SK-N-SH treated with all-trans-retinoic acid at 6 μM for 48 hours (cell line): ENCODE measurements around the gene STYK1.

Source experiments
- ATAC-seq: fragments of 200-7000 bp; cut with Tn5 transposase; 3 replicates; pipeline ENCODE4 v1.9.1; 2020; ENCODE audit warnings: mild to moderate bottlenecking, moderate library complexity
- BACH2 ChIP-seq: fragments of 250-450 bp; sonication (Bioruptor Pico); IDR thresholded peaks from 2 replicates; pipeline ENCODE4 v1.9.0; 2021; ENCODE audit warnings: mild to moderate bottlenecking, borderline replicate concordance
- CREB5 ChIP-seq: fragments of 250-450 bp; sonication (Bioruptor Pico); IDR thresholded peaks from 2 replicates; pipeline ENCODE4 v1.5.1; 2020; ENCODE audit warnings: low read depth, mild to moderate bottlenecking, moderate library complexity
- CSDC2 ChIP-seq: fragments of 250-450 bp; sonication (Bioruptor Pico); IDR thresholded peaks from 2 replicates; pipeline ENCODE4 v1.5.0; 2020; ENCODE audit warnings: mild to moderate bottlenecking, moderate library complexity
- CSRNP3 ChIP-seq: fragments of 250-450 bp; sonication (Bioruptor Pico); IDR thresholded peaks from 2 replicates; pipeline ENCODE4 v1.5.1; 2021; ENCODE audit warnings: mild to moderate bottlenecking, moderate library complexity
- ESRRG ChIP-seq: fragments of 250-450 bp; sonication (Bioruptor Pico); IDR thresholded peaks from 2 replicates; pipeline ENCODE4 v1.6.1; 2021; ENCODE audit warnings: mild to moderate bottlenecking
- GLIS3 ChIP-seq: fragments of 250-450 bp; sonication (Bioruptor Pico); IDR thresholded peaks from 2 replicates; pipeline ENCODE4 v1.5.0; 2020; ENCODE audit warnings: mild to moderate bottlenecking, moderate library complexity
- ISL1 ChIP-seq: fragments of 250-450 bp; sonication (Bioruptor Pico); IDR thresholded peaks from 2 replicates; pipeline ENCODE4 v2.1.2; 2022; ENCODE audit warnings: mild to moderate bottlenecking, moderate library complexity
- OSR1 ChIP-seq: fragments of 250-450 bp; sonication (Bioruptor Pico); IDR thresholded peaks from 2 replicates; pipeline ENCODE4 v1.8.0; 2022; ENCODE audit warnings: moderate library complexity, mild to moderate bottlenecking, inconsistent platforms
- PATZ1 ChIP-seq: fragments of 250-450 bp; sonication (Bioruptor Pico); IDR thresholded peaks from 2 replicates; pipeline ENCODE4 v1.8.0; 2020; ENCODE audit warnings: mild to moderate bottlenecking, moderate library complexity, borderline replicate concordance
- POU6F1 ChIP-seq: fragments of 250-450 bp; sonication (Bioruptor Pico); IDR thresholded peaks from 2 replicates; pipeline ENCODE4 v1.8.0; 2021; ENCODE audit warnings: low read depth, mild to moderate bottlenecking, moderate library complexity, borderline replicate concordance
- PPARA ChIP-seq: fragments of 250-450 bp; sonication (Bioruptor Pico); IDR thresholded peaks from 2 replicates; pipeline ENCODE4 v1.5.0; 2020; ENCODE audit warnings: mild to moderate bottlenecking, borderline replicate concordance
- RARB ChIP-seq: fragments of 250-450 bp; sonication (Bioruptor Pico); IDR thresholded peaks from 2 replicates; pipeline ENCODE4 v1.8.0; 2021; ENCODE audit warnings: mild to moderate bottlenecking, moderate library complexity
- TCF4 ChIP-seq: fragments of 250-450 bp; sonication (Bioruptor Pico); IDR thresholded peaks from 2 replicates; pipeline ENCODE4 v1.8.0; 2021; ENCODE audit warnings: mild to moderate bottlenecking, moderate library complexity, borderline replicate concordance
- TOX ChIP-seq: fragments of 250-450 bp; sonication (Bioruptor Pico); IDR thresholded peaks from 2 replicates; pipeline ENCODE4 v1.8.0; 2021; ENCODE audit warnings: mild to moderate bottlenecking, moderate library complexity, borderline replicate concordance
- TSHZ2 ChIP-seq: fragments of 250-450 bp; sonication (Bioruptor Pico); IDR thresholded peaks from 2 replicates; pipeline ENCODE4 v1.5.0; 2020; ENCODE audit warnings: mild to moderate bottlenecking, moderate library complexity
- ZFP3 ChIP-seq: fragments of 250-450 bp; sonication (Bioruptor Pico); IDR thresholded peaks from 2 replicates; pipeline ENCODE4 v1.5.0; 2020; ENCODE audit warnings: mild to moderate bottlenecking, moderate library complexity
- ZFP30 ChIP-seq: fragments of 450-650 bp; formaldehyde crosslinking; IDR thresholded peaks from 2 replicates; pipeline ENCODE4 v1.5.0; 2022; ENCODE audit warnings: mild to moderate bottlenecking, moderate library complexity
- ZNF565 ChIP-seq: fragments of 450-650 bp; formaldehyde crosslinking; conservative IDR thresholded peaks from 2 replicates; pipeline ENCODE4 v1.5.0; 2020; ENCODE audit warnings: low read depth, mild to moderate bottlenecking, moderate library complexity
- ZNF70 ChIP-seq: fragments of 450-650 bp; formaldehyde crosslinking; IDR thresholded peaks from 2 replicates; pipeline ENCODE4 v1.5.0; 2020; ENCODE audit warnings: mild to moderate bottlenecking, moderate library complexity
- ZNF8 ChIP-seq: fragments of 450-650 bp; formaldehyde crosslinking; IDR thresholded peaks from 2 replicates; pipeline ENCODE4 v1.5.0; 2020; ENCODE audit warnings: mild to moderate bottlenecking, moderate library complexity

STYK1 gene

GRCh38 chr12:10673659-10674384 lies at the start of gene STYK1:
Gene STYK1 (minus strand): TSS chr12:10674052. CDS start chr12:10634618, 39,434 bp downstream.
- peak; percentile 77 for ATAC-seq

GRCh38 chr12:10722905-10723746 lies 49.3 kb upstream of the STYK1 start, which contains the start of gene YBX3:
Gene YBX3 (minus strand): TSS chr12:10723323. CDS start chr12:10723111, 212 bp downstream.
- no peak for TF ChIP-seq ZFP30 (CRISPR knock-in tag)
- no peak for TF ChIP-seq PATZ1 (CRISPR knock-in tag)
- TF ChIP-seq OSR1 (CRISPR knock-in tag) = no peak
- no peak for TF ChIP-seq BACH2
- TF ChIP-seq PPARA (CRISPR knock-in tag) = no peak
- no peak for TF ChIP-seq ZNF70
- TF ChIP-seq, all 23 proteins: peak for 0
- peak; percentile 32; the same call in 2 of the 3 replicates for ATAC-seq

More at GRCh38 chr12:10673659-10674384, at the start of gene STYK1:
- no peak for TF ChIP-seq RARB (CRISPR knock-in tag)
- TF ChIP-seq ISL1 (CRISPR knock-in tag) = no peak
- TF ChIP-seq ZNF70 = no peak
- TF ChIP-seq TSHZ2 (CRISPR knock-in tag) = no peak
- no peak for TF ChIP-seq ZNF565
- TF ChIP-seq ZNF8 (CRISPR knock-in tag) = no peak
- TF ChIP-seq TOX (CRISPR knock-in tag) = no peak
- TF ChIP-seq, all 23 proteins: peak for 0

GRCh38 chr12:10722502-10722904 lies 48.7 kb upstream of the STYK1 start:
- ATAC-seq = peak; percentile 49; the same call in 1 of the 3 replicates
- TF ChIP-seq CSDC2 (no peak), OSR1 (CRISPR knock-in tag) (no peak), GLIS3 (CRISPR knock-in tag) (no peak), ZNF70 (no peak), CSRNP3 (CRISPR knock-in tag) (no peak), PPARA (CRISPR knock-in tag) (no peak)

GRCh38 chr12:10721651-10722501 lies 48.0 kb upstream of the STYK1 start:
- ATAC-seq = peak; percentile 53; the same call in 2 of the 3 replicates
- TF ChIP-seq PPARA (CRISPR knock-in tag) = no peak
- TF ChIP-seq ZFP3 (CRISPR knock-in tag) = no peak
- no peak for TF ChIP-seq ZNF70
- TF ChIP-seq TCF4 (CRISPR knock-in tag) = no peak
- TF ChIP-seq ISL1 (CRISPR knock-in tag) = no peak
- TF ChIP-seq CSRNP3 (CRISPR knock-in tag) = no peak
- no peak for TF ChIP-seq BACH2
- TF ChIP-seq POU6F1 (CRISPR knock-in tag) = no peak
- no peak for TF ChIP-seq ZNF8 (CRISPR knock-in tag)
- TF ChIP-seq TOX (CRISPR knock-in tag) = no peak
- no peak for TF ChIP-seq CREB5 (CRISPR knock-in tag)
- TF ChIP-seq ESRRG (CRISPR knock-in tag) = no peak
